ENCODE data around the gene CS.

- TF ChIP-seq CTCF (IDR thresholded peaks at IDR 0.05; ENCODE audit: low read depth, low read length) (no peak), POLR2A (IDR thresholded peaks at IDR 0.05; ENCODE audit: extremely low read depth, insufficient read length) (no peak)
- TF ChIP-seq, protein P1, sequence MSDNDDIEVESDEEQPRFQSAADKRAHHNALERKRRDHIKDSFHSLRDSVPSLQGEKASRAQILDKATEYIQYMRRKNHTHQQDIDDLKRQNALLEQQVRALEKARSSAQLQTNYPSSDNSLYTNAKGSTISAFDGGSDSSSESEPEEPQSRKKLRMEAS (IDR thresholded peaks at IDR 0.05; ENCODE audit: low read depth, low read length), result no peak
These were observed 1.3 kb downstream of the CS start for GRCh38 chr12:56298828-56299227.

Data from NB4 (cell line).